ENCODE data around the gene EFR3B.

DNA sequence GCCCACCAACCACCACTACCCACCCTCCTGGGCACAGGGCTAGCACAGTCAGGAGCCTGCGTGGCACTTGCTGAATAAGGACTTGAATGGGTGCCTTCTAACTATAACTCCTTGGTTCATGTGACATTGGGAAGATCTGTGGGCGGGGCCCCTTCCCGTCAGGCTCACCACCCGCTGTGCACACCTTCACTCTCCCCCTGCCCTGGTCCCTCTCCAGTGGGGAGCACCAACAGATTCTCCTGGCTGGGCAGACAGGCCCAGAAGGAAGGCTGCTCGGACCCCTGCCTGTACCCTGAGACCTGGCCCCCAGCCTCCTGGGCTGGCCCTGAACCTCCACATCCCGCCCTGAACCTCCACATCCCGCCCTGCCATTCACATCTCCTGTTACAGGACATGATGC is 159.9 kb downstream of the EFR3B start:
- TF ChIP-seq, protein P1, sequence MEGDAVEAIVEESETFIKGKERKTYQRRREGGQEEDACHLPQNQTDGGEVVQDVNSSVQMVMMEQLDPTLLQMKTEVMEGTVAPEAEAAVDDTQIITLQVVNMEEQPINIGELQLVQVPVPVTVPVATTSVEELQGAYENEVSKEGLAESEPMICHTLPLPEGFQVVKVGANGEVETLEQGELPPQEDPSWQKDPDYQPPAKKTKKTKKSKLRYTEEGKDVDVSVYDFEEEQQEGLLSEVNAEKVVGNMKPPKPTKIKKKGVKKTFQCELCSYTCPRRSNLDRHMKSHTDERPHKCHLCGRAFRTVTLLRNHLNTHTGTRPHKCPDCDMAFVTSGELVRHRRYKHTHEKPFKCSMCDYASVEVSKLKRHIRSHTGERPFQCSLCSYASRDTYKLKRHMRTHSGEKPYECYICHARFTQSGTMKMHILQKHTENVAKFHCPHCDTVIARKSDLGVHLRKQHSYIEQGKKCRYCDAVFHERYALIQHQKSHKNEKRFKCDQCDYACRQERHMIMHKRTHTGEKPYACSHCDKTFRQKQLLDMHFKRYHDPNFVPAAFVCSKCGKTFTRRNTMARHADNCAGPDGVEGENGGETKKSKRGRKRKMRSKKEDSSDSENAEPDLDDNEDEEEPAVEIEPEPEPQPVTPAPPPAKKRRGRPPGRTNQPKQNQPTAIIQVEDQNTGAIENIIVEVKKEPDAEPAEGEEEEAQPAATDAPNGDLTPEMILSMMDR (IDR thresholded peaks at IDR 0.05; ENCODE audit: insufficient read depth, low read depth, low read length): no peak
- TF ChIP-seq EZH2 (IDR thresholded peaks at IDR 0.05; ENCODE audit: insufficient read depth, low read length): no peak
